Effector memory CD4-positive, alpha-beta T cell (primary cell): ENCODE data around the gene YRDC.
"Not testable (repeated sequence)": the region's sequence is repeated elsewhere in the genome, so short reads cannot be mapped to it uniquely, and the experiment has no call there.

Experiments used
- DNase-seq, 3 donors: peaks; one replicate each; pipeline ENCODE4 v3.0.0-alpha.2; 2020
- H3K27ac ChIP-seq: 2 replicates; pipeline ENCODE4 v1.7.0; 2013; ENCODE audit warnings: mild to moderate bottlenecking, low read length, moderate library complexity; ENCODE audit not compliant: insufficient read depth, poor library complexity, severe bottlenecking
- H3K27me3 ChIP-seq: replicated peaks from 2 replicates; pipeline ENCODE4 v1.7.0; 2013; ENCODE audit warnings: mild to moderate bottlenecking, low read length; ENCODE audit not compliant: insufficient read depth, control insufficient read depth, poor library complexity, severe bottlenecking
- H3K36me3 ChIP-seq: 2 replicates; pipeline ENCODE4 v1.7.0; 2013; ENCODE audit warnings: mild to moderate bottlenecking, low read length, moderate library complexity; ENCODE audit not compliant: control insufficient read depth, insufficient read depth
- H3K4me1 ChIP-seq: 2 replicates; pipeline ENCODE4 v1.7.0; 2013; ENCODE audit warnings: low read length, mild to moderate bottlenecking; ENCODE audit not compliant: control insufficient read depth, insufficient read depth, poor library complexity, severe bottlenecking
- H3K4me3 ChIP-seq: 2 replicates; pipeline ENCODE4 v1.7.0; 2013; ENCODE audit warnings: low read length, low read depth, mild to moderate bottlenecking; ENCODE audit not compliant: insufficient read depth, poor library complexity, severe bottlenecking
- H3K9me3 ChIP-seq: 2 replicates; pipeline ENCODE4 v1.7.0; 2013; ENCODE audit warnings: mild to moderate bottlenecking, low read length, moderate library complexity; ENCODE audit not compliant: control insufficient read depth

Gene YRDC

GRCh38 chr1:37776946-37777516 is 31.0 kb downstream of the YRDC start:
- no peak for DNase-seq
- Histone ChIP-seq H3K36me3 (no peaks in the 10 kb centered on the region), H3K4me1 (no peaks in the 10 kb centered on the region), H3K4me3 (no peak overlapping the region), H3K27me3 (no peaks in the 10 kb centered on the region), H3K27ac (no peak overlapping the region), H3K9me3 (no peaks in the 10 kb centered on the region)

DNA sequence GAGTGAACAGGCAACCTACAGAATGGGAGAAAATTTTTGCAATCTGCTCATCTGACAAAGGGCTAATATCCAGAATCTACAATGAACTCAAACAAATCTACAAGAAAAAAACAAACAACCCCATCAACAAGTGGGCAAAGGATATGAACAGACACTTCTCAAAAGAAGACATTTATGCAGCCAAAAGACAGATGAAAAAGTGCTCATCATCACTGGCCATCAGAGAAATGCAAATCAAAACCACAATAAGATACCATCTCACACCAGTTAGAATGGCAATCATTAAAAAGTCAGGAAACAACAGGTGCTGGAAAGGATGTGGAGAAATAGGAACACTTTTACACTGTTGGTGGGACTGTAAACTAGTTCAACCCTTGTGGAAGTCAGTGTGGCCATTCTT is 36.6 kb downstream of the YRDC start:
- not testable (repeated sequence) for H3K4me1 ChIP-seq, H3K27me3 ChIP-seq, H3K36me3 ChIP-seq, H3K9me3 ChIP-seq, DNase-seq, H3K27ac ChIP-seq, H3K4me3 ChIP-seq

GRCh38 chr1:37767488-37767887 is 40.5 kb downstream of the YRDC start:
- no peaks in the 10 kb centered on the region for H3K9me3 ChIP-seq
- H3K4me3 ChIP-seq, result no peak overlapping the region
- peaks cover 11% of the 10 kb centered on the region for H3K4me1 ChIP-seq
- H3K27ac ChIP-seq, result no peak overlapping the region
- DNase-seq, result no peak
- H3K36me3 ChIP-seq, result no peaks in the 10 kb centered on the region
- H3K27me3 ChIP-seq, result peaks cover 31% of the 10 kb centered on the region

DNA sequence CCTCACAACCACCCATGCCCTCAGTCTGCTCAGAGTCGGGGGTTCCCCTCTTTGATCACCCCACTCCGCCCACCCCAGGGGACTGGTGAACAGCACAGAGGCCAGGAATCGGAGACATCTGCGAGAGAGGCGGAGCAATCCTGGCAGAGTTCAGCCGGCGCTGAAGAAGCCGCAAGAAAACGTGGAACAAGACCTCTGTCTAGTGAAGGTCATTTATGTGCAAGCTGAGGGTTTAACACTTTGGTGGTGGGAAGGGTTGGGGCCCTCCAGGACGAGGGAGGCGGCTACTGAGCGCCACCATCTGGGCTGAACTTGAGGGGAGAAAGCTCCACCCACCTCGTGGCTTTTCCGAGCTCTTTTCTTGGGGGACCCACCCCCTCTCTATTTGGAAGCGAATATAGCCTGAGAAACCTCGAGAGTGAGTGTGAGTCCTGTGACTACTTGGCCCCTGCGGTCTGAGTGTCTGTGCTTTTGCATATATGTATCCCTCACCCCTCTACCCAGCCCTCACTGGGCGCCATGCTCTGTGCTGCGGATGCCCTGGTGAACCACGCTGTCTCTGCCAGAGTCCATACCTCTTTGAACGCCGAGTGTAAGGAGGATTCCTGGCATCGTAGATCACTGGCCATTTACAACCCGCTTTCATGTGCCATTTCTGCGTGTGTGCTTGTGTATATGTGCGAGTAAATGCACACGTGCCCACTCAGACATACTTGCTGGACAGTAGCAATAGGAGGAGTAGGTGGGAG is 41.9 kb downstream of the YRDC start:
- no peak overlapping the region for H3K4me3 ChIP-seq
- no peaks in the 10 kb centered on the region for H3K36me3 ChIP-seq
- H3K27ac ChIP-seq, result no peak overlapping the region
- no peaks in the 10 kb centered on the region for H3K9me3 ChIP-seq
- peaks cover 11% of the 10 kb centered on the region for H3K4me1 ChIP-seq
- peaks cover 31% of the 10 kb centered on the region for H3K27me3 ChIP-seq
- no peak for DNase-seq

GRCh38 chr1:37764888-37765441 is 43.0 kb downstream of the YRDC start, which contains the start of gene EPHA10:
TSS of gene EPHA10 (minus strand) at chr1:37765120. CDS start at chr1:37765066, 54 bp downstream.
- Histone ChIP-seq H3K27ac (no peak within 1 kb of the TSS), H3K9me3 (no peaks in the 10 kb centered on the region), H3K4me3 (no peak within 1 kb of the TSS), H3K4me1 (peaks cover 11% of the 10 kb centered on the region), H3K36me3 (no peaks in the 10 kb centered on the region), H3K27me3 (peaks cover 31% of the 10 kb centered on the region)
- no peak for DNase-seq

DNA sequence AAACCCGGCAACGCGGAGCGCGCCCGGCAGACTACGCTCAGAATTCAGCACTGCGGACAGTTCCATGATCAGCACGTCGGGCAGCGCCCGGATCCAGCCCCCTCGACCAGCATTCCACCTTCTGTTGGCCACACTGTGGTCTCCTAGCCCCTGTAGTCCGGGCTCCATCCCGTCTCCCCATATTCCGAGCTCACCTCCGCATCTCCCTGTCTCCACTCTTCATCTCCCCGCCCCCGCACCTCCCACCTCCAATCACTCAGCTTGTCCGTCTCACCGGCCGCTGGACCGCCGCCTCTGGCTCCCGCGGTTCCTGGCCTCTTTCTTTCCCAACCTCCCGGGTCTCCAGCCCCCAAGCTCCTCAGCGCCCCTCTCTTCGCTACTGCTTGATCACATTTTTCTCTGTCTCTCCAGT is 43.6 kb downstream of the YRDC start:
- Histone ChIP-seq H3K36me3 (no peaks in the 10 kb centered on the region), H3K4me3 (no peak overlapping the region), H3K27ac (no peak overlapping the region), H3K9me3 (no peaks in the 10 kb centered on the region), H3K27me3 (peaks cover 31% of the 10 kb centered on the region), H3K4me1 (peaks cover 11% of the 10 kb centered on the region)
- no peak for DNase-seq

GRCh38 chr1:37763791-37764413 is 44.1 kb downstream of the YRDC start:
- no peak for DNase-seq
- H3K27ac ChIP-seq, result no peak overlapping the region
- H3K9me3 ChIP-seq, result no peaks in the 10 kb centered on the region
- H3K27me3 ChIP-seq, result peaks cover 31% of the 10 kb centered on the region
- H3K36me3 ChIP-seq, result no peaks in the 10 kb centered on the region
- H3K4me3 ChIP-seq, result no peak overlapping the region
- H3K4me1 ChIP-seq, result peaks cover 11% of the 10 kb centered on the region

GRCh38 chr1:37762516-37762915 is 45.5 kb downstream of the YRDC start:
- H3K4me1 ChIP-seq, result peaks cover 11% of the 10 kb centered on the region
- no peaks in the 10 kb centered on the region for H3K36me3 ChIP-seq
- no peaks in the 10 kb centered on the region for H3K9me3 ChIP-seq
- no peak for DNase-seq
- H3K27me3 ChIP-seq, result peaks cover 31% of the 10 kb centered on the region
- H3K4me3 ChIP-seq, result no peak overlapping the region
- H3K27ac ChIP-seq, result no peak overlapping the region

GRCh38 chr1:37761416-37762095 is 46.5 kb downstream of the YRDC start:
- H3K9me3 ChIP-seq, result no peaks in the 10 kb centered on the region
- DNase-seq, result no peak
- no peak overlapping the region for H3K27ac ChIP-seq
- peaks cover 26% of the 10 kb centered on the region for H3K27me3 ChIP-seq
- H3K4me1 ChIP-seq, result peaks cover 11% of the 10 kb centered on the region
- no peaks in the 10 kb centered on the region for H3K36me3 ChIP-seq
- H3K4me3 ChIP-seq, result no peak overlapping the region
